Endometrium (tissue), 2 donors: ENCODE measurements around the gene TRAPPC3.
"Not testable (repeated sequence)": the region's sequence is repeated elsewhere in the genome, so short reads cannot be mapped to it uniquely, and the experiment has no call there.

Source experiments
- FAIRE-seq: peaks from 2 replicates; lab custom pipeline; 2012; peaks lifted over from hg19 to GRCh38; lab: Jason Lieb, UNC
- donor health status: control.
- donor health status: control.

The TRAPPC3 gene

DNA sequence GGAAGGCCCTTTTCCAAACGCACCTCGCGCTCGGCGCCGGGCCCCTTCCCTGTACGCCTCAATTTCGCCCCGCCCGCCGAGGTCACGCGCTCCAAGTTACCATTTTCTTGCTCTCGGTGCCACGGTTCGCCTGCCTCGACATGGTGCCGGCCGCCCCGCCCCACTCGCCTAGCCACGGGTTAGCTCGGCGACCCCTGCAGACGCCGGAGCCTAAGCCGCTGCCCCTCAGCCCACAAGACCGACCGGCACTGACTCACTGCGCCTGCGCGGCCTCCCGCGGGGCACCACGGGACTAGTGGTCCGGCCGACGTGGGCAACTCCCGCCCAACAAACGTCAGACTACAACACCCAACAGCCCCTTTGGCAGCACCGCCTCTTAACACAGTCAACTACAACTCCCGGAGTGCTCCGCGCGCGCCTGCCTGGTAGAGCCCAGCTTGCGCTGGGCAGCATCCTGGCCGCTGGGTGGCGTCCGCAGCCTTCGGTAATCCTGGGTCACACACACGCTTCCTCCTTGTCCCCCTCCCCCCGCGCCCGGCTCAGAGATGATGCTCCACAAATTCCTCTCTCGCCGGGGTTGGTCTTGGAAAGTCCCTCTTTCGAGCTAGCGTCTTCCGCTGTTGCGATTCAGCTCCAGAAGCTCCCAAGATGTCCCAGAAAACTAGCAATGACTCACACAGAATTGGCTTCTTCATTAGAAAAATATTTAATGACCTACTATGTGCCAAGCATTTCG lies at the start of gene TRAPPC3:
Gene TRAPPC3 (minus strand): TSS at position 250 of the 736 bp plus-strand sequence. CDS start 108 bp downstream, at position 142.
- peak; percentile 92 for FAIRE-seq

DNA sequence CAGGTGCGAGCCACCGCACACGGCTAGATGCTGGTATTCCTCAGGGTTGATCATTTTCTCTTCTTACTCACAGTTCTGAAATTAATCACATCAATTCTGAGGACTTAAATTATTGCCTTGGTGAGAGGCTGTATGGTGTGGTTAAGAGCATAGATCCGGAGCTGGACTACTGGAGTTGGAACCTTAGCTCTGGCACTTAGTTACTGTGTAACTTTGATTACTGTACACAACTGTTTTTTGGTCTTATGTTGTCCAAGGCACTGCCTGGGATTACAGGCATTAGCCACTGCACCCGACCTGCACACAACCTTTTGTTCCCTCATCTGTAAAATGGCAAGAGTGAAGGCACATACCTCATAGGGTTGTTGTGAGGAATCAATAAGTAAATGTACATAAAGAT lies 49.4 kb upstream of the TRAPPC3 start:
- no peak for FAIRE-seq

DNA sequence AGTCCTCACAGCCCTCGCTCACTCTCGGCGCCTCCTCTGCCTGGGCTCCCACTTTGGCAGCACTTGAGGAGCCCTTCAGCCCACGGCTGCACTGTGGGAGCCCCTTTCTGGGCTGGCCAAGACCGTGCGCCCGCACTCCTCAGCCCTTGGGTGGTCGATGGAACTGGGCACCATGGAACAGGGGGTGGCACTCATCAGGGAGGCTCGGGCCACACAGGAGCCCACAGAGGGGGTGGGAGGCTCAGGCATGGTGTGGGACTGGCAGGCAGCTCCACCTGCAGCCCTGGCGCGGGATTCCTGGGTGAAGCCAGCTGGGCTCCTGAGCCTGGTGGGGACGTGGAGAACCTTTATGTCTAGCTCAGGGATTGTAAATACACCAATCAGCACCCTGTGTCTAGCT lies 47.5 kb upstream of the TRAPPC3 start:
- not testable (repeated sequence) for FAIRE-seq

DNA sequence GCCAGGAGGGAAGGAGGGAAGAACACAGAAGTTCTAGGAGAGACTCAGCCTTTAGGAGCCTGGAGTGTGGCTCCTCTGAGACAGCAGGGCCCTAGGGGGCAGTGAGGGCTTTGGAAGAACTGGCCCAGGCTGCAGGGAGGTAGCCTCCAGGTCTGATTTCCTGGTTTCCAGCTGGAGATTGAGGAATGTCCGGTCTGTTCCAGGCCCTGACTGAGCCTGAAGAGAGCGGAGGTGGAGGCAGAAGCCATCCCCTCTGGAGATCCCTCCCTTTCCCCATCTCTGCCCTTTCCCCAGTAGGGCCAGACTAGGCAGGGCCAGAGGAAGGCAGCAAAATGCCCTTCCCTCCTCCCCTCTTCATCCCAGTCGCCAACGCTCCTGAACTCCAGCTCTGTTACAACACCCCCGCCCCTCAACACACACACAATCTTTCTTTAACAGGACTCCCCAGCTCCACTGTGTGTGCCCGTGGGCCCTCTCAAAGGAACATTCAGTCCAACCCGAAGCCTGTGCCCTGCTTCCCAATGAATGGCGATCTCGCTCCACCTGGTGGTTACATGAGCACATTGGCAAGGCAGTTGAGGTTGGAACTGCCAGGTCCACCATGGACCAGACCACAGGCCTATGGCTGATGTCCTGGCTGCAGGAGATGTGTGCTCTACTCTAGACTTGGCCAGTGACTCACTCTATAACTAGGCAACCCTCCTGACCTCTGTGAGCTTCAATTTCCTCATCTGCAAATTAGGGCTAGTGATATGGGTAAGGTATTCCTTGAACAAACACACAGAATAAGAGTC lies 38.7 kb upstream of the TRAPPC3 start:
- FAIRE-seq = peak; percentile 4

DNA sequence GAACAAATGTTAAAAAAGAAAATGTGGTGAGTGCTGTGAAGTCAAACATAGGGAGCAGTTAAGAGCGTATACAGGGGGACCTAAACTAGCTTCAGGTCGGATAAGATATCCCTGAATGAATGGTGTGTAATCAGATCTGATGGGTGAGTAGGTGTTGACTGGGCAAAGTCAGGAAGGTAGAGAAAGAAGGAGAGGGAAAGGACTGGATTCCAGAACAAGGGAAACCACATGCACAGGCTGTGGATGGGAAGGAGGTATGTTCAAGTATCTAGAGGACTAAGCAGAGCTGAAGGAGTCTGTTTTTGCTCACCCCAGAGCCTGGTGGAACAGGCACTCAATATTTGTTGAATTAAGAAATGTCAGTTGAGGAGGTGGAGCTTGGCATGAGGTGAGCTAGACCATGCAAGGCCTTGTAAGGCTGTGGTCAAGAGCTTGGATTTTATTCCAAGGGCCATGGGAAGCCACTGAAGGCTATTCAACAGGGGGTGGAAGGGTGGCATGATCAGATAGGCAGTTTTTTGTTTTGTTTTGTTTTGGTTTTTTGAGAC lies 34.1 kb upstream of the TRAPPC3 start:
- FAIRE-seq = no peak

DNA sequence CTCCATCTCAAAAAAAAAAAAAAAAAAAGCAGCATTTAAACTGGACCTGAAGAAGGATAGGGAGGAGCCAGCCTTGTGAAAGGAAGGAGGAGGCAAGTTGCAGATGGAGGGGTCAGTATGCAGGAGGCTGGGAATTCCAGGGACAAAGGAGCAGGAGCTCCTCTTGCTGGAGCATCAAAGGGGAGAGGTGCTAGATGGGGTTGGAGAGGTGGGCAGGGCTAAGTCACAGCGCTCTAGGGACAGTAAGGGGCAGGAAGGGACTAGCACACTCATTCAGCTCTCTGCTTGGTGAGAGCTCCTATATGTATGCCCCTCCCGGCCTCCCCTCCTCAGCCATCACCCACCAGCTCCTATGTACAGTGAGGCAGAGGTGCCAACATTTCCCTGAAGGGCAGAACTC lies 33.4 kb upstream of the TRAPPC3 start:
- FAIRE-seq = no peak

DNA sequence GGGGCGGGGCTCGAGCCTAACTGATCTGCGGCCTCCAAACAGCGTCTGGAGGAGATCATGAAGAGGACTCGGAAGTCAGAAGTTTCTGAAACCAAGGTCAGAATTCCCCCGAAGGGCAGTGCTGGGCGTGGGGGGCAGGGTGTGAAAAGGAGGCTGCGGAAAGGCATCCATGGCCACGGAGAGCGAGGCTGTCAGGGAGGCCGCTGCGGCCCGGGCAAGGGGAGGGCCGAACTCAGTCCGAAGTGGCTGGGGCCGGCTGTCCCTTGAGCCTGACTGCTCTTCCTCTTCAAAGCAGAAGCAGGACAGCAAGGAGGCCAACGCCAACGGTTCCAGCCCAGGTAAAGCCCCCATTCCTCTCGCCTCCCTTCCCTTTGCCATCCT lies 29.9 kb upstream of the TRAPPC3 start:
- FAIRE-seq = no peak

DNA sequence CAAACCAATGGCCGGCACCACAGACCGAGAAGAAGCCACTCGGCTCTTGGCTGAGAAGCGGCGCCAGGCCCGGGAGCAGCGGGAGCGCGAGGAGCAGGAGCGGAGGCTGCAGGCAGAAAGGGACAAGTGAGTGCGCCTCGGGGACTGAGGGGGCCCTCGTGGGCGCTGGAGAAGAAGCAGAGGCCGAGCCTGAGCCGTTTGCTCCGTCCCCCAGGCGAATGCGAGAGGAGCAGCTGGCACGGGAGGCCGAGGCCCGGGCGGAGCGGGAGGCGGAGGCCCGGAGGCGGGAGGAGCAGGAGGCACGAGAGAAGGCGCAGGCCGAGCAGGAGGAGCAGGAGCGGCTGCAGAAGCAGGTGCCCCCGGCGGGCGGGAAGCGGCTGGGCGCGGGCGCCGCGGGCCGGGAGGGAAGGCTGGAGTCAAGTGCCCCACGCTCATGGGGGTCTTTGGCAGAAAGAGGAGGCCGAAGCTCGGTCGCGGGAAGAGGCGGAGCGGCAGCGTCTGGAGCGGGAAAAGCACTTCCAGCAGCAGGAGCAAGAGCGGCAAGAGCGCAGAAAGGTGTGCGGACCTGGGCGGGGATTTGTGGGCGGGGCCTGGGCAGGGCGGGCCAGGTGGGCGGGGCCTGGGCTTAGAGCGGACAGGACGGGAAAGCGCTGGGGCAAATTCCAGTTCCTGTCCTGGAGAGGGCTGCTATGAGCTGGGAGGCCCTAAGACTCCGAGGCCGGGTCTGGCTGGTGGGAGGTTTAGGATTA lies 29.4 kb upstream of the TRAPPC3 start:
- no peak for FAIRE-seq

DNA sequence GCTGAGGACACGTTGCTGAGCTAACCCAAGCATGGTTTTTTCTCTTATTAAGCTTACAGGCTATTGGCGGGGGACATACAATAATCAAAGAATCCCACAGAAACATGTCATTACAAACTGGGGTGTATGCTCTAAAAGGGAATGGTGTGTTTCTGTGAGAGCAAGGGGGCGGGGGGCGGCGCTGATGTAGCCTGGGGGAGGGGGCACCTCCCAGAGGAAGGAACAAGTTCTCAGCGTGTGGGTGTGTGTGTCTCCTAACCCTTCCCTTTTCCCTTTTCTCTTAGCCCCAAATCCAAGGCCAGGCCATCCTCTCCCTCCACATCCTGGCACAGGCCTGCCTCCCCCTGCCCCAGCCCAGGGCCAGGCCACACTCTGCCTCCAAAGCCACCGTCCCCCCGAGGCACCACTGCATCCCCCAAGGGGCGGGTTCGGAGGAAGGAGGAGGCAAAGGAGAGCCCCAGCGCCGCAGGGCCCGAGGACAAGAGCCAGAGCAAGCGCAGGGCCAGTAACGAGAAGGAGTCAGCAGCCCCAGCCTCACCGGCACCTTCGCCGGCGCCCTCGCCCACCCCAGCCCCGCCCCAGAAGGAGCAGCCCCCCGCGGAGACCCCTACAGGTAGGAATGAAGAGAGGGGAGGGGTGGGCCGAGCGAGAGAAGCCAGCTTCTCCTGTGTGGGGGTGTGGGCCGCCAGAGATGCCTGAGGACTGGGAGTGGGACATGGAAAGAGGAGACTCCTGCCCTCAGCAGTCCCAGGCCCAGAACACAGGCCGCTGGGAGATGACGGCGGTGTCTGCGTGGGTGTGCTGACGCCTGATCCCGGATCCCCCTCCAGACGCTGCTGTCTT lies 28.5 kb upstream of the TRAPPC3 start:
- FAIRE-seq = no peak

DNA sequence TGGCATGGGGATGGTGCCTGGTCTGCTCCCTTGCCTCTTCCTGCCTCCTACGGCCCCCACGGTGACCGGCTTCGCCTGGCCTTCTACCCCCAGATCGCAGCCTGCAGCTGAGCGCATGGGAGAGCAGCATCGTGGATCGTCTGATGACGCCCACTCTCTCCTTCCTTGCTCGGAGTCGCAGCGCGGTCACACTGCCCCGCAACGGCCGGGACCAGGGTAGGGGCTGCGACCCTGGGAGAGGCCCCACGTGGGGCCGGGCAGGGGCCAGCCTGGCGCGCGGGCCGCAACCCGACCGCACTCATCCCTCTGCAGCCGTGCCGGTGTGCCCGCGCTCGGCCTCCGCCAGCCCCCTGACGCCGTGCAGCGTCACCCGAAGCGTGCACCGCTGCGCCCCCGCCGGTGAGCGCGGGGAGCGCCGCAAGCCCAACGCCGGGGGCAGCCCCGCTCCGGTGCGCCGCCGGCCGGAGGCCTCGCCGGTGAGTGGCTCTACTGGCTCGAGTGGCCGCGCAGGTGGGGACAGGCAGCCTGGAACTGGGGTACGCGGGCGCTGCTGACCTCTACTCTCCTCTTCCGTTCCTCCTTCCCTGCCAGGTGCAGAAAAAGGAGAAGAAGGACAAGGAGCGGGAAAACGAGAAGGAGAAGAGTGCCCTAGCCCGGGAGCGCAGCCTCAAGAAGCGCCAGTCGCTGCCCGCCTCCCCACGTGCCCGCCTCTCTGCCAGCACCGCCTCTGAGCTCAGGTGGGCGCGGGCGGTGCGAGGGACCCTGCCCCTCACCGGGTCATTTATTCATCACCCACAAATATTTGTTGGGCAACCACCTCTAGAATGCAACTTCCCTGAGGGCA lies 27.0 kb upstream of the TRAPPC3 start:
- no peak for FAIRE-seq

DNA sequence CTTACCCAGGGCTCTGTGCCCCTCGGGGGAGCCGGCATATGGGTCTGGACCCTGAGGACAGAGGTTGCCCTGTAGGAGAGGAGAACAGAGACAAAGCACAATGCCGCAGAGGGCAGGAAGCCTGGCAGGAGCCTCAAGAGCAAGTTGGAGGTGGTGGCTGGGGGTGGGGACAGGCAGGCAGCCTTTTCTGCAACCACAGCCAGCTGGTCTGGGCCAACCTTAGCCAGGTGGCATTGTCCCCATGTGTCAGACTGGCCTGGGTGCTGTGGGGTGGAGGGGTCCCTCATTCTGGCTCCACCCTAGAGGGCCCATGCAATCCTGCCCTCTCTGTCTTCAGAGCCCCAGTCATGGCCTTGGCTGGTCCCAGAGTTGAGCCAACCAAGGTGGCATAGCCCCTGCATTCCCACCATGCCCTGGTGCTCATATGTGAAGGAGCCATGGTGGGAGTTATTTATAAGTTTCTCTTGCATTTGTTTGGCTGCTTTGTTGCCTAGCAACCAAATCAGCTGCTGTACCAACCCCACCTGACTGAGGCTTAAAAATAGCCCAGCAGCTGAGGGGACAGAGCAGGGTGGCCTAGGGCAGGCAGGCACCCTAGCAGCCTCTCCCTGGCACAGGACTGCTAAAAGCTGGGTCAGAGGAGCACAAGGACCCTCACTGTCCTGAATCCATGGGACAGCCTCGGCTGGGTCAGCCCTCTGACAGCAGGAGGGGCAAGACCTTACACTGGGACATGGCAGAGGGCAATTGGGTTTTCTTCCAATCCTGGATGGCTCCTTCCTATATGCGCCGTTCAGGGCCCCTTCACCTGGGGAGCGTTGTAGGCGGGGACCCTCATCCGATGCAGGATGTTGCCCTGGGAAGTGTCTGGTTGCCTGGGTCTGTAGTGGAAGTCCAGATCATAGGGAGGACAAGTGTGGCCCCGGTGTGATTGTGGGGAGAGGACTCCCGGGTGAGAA lies 26.1 kb upstream of the TRAPPC3 start:
- FAIRE-seq = no peak

DNA sequence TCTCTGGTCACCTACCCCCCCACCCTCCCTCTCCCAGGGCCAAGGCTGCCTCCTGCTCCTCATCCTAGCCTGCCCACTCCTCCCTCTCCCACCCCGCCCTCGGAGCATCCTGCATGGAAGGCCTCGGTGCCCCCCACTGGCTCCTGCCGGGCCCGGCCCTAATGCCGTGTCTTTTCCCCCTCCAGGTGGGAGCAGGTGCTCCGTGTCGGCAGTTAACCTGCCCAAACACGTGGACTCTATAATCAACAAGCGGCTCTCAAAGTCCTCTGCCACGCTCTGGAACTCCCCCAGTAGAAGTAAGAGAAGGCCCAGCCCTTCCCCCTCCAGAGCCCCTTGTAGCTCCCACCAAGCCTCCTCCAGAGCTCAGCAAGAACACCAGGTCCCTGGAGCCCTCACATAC lies 25.4 kb upstream of the TRAPPC3 start:
- no peak for FAIRE-seq

DNA sequence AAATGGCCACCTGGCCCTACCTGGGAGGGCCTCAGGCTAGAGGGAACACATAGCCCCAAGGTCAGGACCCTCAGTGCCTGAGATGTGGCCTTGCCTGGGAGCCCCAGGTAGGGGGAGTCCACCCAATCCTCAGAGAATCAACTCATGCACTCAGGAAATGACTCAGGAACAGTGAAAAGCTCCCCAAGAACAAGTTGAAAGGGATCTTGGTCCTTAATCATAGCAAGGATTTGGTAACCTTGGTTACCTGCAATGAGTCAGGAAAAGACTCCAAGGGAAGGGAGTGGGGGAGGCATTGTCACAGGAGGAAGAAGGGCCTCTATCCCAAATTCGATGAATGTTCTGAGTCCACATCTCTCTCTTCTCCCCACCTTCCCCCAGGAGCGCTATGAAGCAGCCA lies 23.7 kb upstream of the TRAPPC3 start:
- no peak for FAIRE-seq

DNA sequence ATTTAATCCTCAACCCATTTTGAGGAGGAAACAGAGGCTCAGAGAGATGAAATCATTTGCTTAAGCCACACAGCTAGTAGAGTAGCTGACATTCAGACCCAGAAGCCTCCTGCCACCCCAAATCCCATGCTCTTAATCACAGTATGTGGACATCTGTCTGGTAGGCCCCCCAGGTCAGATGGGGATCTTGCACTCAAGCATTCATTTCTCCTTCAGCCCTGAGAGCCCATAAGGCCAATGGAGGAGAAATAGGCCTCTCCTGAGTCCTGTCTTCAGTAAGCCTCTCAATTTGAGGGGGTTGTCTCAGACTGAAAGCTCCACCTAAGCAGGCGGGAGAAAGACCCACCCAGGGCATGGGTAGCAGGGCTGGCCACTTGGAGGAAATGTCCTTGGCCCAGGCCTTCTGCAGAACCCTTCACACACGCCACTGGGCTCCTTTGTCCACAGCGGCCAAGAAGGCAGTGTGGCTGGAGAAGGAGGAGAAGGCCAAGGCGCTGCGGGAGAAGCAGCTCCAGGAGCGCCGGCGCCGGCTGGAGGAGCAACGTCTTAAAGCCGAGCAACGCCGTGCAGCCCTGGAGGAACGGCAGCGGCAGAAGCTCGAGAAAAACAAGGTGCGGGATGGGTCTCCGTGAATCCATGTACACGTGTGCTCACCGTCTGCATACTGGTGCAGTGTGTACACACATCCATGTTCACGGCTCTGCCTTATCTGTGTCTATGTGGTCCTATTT lies 22.9 kb upstream of the TRAPPC3 start:
- FAIRE-seq = no peak

DNA sequence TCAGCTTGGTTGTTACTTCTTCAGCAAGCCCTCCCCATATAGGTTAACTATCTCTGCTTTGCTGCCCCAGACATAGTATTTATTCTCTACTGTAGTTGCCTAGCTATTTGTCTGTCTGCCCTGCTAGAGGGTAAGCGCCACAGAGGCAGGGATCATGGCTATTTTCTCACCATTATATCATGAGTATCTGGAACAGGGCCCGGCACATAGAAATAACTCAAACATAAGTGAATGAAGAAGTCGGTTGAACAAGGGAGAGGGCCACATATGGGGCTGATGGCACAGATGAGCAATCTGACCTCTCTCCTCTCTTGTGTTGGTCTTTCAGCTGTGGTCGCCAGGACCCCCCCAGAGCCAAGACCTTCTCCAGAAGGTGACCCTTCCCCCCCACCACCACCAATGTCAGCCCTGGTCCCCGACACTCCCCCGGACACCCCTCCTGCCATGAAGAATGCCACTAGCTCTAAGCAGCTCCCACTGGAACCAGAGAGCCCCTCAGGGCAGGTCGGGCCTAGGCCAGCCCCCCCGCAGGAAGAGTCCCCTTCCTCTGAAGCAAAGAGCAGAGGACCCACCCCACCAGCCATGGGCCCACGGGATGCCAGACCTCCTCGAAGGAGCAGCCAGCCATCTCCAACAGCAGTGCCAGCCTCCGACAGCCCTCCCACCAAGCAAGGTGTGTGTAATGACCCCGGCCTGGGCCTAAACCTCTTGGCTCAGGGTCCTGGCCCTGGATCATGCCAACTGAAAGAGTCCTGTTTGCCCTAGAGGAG lies 21.5 kb upstream of the TRAPPC3 start:
- no peak for FAIRE-seq

DNA sequence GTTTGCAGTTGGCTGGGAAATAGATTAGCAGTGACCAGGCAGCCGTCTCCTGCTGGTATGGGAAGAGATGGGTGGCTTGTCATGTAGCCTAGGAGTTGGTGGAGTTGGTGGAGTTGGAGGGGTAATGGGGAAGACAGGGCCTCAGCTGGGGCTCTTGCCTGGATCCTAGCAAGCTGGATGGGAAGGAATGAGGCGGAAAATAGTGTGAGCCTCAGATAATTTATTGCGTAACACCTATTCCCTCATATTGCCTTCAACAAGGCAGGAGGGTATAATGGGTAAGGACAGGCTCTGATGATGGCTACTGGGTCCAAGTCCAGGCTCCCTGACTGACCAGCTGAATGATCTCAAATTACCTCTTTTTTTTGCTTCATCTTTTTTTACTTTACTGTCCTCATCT lies 19.2 kb upstream of the TRAPPC3 start:
- FAIRE-seq = no peak

DNA sequence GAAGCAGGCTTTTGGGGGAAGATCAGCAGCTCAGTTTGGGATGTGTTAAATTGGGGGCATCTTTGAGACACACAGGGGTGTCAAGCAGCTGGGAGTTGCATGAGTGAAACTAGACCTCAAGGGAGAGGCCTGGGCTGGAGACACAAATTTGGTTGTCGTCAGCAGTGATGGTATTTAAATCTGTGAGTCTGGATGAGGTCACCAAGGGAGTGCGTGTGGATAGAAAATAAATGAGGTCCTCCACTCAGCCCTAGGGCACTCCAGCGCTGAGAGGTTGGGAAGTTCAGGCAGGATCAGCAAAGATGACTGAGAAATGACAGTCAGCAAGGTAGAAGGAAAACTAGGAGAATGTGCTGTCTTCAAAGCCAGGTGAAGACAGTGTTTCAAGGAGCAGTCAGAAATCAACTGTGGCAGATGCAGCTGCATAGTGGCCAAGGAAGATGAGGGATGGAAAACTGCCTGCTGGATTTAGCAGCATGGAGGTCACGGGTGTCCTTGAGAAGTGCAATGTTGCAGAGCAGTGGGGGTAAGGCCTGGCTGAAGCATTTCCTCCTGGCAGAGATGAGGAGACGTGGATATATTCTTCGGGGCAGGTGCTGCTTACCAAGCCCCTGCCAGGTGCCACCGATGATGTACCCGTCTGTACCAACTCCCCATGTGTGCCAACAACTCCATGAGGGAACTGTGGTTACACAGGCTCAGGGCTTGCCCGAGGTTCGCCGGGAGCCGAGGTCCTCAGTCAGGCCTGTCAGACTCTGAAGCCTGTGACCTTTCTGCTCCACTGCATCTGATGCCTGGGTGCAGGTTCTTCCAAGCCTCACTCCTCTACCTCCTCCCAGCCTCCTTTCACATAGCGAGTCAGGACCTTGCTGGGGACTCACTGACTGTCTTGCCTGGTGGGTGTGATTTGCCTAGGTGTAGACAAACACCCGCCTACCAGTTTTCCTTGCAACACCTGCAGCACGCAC lies 17.9 kb upstream of the TRAPPC3 start:
- FAIRE-seq = no peak
